Astrocyte of the spinal cord (primary cell): ENCODE data around the gene EAF2.

ENCODE experiments used
- DNase-seq: peaks from one replicate; pipeline ENCODE4 v3.0.0; 2011; ENCODE audit warnings: low read depth, low spot score
- H3K4me3 ChIP-seq: 2 replicates; pipeline ENCODE4 v1.5.1; 2011; ENCODE audit warnings: low read depth, mild to moderate bottlenecking, low read length, moderate library complexity
- in situ Hi-C: cut with HindIII; loops from 2 replicates; pipeline ENCODE4 v1.10.0; 2017; ENCODE audit warnings: low sequenced_read_pairs
- TF ChIP-seq, protein P1 (sequence below): IDR thresholded peaks from 2 replicates; pipeline ENCODE4 v1.5.1; 2012; ENCODE audit warnings: low read depth, mild to moderate bottlenecking, low read length, inconsistent platforms

The EAF2 gene

DNA sequence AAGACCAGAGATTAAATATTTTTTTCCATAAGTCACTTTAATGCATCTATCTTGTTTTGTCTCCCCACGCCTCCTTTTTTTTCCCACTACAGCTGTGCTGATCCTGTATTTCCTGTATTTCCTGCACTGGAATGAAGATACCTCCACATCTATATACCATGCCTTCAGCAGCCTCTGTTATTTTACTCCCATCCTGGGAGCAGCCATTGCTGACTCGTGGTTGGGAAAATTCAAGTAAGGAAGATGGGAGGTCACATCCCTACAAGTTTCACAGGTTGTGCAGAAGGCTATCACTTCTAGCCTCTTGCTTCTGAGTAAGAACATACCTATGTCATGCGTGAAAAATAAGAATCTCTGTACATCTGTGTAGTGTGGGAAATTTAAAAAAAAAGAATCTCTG lies 62.3 kb downstream of the EAF2 start:
- in situ Hi-C loops, result no loop called here
- no peak for DNase-seq
- no peak overlapping the region for H3K4me3 ChIP-seq
- TF ChIP-seq, protein P1, sequence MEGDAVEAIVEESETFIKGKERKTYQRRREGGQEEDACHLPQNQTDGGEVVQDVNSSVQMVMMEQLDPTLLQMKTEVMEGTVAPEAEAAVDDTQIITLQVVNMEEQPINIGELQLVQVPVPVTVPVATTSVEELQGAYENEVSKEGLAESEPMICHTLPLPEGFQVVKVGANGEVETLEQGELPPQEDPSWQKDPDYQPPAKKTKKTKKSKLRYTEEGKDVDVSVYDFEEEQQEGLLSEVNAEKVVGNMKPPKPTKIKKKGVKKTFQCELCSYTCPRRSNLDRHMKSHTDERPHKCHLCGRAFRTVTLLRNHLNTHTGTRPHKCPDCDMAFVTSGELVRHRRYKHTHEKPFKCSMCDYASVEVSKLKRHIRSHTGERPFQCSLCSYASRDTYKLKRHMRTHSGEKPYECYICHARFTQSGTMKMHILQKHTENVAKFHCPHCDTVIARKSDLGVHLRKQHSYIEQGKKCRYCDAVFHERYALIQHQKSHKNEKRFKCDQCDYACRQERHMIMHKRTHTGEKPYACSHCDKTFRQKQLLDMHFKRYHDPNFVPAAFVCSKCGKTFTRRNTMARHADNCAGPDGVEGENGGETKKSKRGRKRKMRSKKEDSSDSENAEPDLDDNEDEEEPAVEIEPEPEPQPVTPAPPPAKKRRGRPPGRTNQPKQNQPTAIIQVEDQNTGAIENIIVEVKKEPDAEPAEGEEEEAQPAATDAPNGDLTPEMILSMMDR, result no peak

DNA sequence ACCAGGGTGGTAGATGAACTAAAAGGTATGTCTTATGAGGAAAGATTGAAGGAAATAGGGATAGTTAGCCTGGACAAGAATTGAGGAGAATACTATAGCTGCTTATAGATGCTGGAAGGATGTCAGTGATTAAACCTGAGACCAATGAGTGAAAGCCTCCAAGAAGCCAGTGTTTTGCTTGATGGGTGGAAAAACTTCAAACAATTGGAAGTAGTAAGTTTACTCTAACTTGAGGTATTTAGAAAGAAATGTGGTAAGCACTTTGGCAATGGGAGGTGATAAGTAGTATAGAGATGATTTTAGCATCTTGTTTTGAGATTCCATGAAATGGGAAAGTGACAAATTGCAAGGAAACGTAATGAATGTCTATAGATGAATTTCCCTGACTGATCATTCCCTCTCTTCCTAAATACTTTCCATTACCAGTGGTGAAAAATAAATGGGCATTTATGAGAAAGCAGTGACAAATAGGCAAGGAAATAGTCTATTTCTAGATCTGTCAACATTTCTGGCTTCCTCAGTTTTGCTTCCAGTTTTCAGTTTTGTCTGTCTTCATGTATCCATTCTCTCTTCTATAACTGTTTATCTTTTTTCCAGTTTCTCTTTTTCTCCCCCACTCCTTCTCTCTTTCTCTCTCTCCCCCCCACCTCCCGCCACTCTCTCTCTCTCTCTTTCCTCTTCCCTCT lies 78.4 kb downstream of the EAF2 start:
- no peak overlapping the region for H3K4me3 ChIP-seq
- TF ChIP-seq, protein P1, result no peak
- in situ Hi-C loops, result no loop called here
- no peak for DNase-seq

DNA sequence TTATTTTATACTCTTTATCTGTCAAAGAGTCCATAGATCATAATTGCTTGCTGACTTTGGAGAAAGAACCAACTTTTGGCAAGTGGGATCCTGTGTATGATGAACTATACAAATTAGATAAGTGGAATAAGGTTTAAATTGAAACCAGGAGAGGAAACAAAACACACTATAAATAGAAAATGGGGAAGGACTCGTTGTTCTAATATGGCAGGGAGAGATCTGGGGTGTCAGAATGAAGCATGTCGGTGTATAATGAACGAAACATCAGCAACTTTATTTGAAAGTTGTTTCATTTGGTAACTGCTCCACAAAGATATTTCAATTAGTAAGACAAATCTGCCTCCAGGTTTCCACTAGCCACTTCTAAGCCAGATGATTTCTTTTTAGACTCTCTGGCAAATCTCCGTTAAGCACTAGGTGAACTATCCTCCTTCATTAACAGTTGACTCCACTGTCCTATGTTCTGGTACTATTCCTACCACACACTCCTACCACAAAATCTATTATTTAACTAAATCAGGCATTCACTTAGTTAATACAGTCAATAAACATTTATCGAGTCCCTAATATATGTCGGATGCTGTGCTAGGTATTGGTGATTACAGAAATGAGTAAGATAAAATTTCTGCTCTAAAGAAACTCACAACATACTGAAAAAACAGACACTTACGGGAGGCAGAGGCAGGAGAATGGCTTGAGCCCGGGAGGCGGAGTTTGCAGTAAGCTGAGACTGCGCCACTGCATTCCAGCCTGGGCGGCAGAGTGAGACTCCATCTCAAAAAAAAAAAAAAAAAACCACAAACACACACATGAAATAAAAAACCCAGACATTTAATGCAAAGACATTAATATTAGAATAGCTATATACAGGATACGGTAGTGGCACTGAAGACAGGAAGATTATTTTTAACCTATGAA lies 79.3 kb downstream of the EAF2 start:
- in situ Hi-C loops, result no loop called here
- TF ChIP-seq, protein P1, result no peak
- no peak overlapping the region for H3K4me3 ChIP-seq

DNA sequence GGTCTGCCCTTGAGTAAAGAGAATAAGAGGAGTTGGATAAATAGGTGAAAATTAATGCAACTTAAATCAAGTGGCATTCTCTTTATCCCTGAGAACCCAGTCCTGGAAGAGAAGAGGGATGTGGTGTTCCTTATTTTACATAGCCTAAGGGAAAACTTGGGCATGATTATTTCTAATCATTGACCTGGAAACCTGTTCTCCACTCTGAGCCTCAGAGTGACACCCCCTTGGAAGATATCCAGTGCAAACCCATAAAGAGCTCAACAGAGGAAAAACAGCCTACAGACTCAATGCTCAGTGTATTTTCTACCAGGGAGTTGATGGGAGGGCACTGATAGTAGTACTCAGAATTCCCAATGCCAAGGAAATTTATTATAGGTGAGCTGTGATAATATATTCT lies 81.2 kb downstream of the EAF2 start:
- no peak overlapping the region for H3K4me3 ChIP-seq
- in situ Hi-C loops, result no loop called here
- DNase-seq, result no peak
- TF ChIP-seq, protein P1, result no peak

More for the DNA sequence above, 79.3 kb downstream of the EAF2 start:
- DNase-seq, result no peak

DNA sequence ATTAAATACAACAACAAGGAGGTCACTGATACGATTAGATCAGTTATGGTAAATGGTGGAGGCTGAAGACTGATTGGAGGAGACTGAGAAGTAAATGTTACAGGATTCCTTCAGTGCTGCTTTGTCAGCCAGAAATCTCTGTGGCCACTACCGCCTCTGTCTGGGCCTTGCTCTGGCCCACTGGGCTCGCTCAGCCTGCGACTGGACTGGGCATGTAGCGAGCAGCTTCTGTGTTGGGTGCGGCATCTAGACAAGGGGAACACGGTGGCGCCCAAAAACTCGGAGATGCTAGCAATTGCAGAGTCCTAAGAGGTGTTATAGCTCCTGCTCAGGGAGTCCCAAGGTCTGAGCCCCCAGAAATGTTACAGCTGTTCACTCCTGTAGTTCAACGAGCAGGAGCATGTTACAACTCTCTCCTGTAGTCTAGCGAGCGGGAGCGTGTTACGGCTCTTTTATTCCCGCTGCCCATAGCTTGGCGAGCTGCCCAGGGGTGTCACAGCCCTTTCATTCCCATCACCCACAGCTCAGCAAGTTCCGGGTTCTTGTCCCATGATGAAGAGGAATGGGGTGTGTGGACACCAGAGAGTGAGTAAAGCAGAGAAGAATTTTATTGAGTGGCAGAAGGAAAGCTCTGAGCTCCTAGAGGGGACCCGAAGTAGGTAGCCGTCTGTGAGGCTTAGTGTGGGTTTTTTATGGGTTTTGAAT lies 83.9 kb downstream of the EAF2 start:
- DNase-seq, result no peak
- in situ Hi-C loops, result no loop called here
- TF ChIP-seq, protein P1, result no peak
- no peak overlapping the region for H3K4me3 ChIP-seq

DNA sequence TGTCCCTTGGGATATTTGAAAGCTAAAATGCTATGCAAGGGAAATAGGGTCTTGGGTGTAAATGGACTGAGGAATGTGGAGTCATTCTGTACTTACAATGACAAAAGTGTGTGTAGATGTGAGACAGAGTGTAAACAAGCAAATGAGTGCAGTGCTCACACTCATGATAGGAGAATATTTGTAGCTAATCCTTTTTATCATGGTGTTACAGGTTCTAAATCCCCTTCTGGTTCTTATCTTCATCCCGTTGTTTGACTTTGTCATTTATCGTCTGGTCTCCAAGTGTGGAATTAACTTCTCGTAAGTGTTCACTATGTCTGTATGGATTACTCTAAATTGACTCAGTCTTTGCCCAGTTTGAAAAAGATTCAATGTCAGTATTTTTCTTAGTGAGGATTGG lies 89.7 kb downstream of the EAF2 start:
- TF ChIP-seq, protein P1, result no peak
- in situ Hi-C loops, result no loop called here
- no peak for DNase-seq
- H3K4me3 ChIP-seq, result no peak overlapping the region
